Non-pigmented ciliary epithelial cell (primary cell): ENCODE results near the gene PRPF38B.
"Not testable (repeated sequence)": the region's sequence is repeated elsewhere in the genome, so short reads cannot be mapped to it uniquely, and the experiment has no call there.

Source experiments
- DNase-seq: peaks from one replicate; pipeline ENCODE4 v3.0.0-alpha.2; 2010; ENCODE audit warnings: low read depth

Gene PRPF38B, protein sequence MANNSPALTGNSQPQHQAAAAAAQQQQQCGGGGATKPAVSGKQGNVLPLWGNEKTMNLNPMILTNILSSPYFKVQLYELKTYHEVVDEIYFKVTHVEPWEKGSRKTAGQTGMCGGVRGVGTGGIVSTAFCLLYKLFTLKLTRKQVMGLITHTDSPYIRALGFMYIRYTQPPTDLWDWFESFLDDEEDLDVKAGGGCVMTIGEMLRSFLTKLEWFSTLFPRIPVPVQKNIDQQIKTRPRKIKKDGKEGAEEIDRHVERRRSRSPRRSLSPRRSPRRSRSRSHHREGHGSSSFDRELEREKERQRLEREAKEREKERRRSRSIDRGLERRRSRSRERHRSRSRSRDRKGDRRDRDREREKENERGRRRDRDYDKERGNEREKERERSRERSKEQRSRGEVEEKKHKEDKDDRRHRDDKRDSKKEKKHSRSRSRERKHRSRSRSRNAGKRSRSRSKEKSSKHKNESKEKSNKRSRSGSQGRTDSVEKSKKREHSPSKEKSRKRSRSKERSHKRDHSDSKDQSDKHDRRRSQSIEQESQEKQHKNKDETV

DNA sequence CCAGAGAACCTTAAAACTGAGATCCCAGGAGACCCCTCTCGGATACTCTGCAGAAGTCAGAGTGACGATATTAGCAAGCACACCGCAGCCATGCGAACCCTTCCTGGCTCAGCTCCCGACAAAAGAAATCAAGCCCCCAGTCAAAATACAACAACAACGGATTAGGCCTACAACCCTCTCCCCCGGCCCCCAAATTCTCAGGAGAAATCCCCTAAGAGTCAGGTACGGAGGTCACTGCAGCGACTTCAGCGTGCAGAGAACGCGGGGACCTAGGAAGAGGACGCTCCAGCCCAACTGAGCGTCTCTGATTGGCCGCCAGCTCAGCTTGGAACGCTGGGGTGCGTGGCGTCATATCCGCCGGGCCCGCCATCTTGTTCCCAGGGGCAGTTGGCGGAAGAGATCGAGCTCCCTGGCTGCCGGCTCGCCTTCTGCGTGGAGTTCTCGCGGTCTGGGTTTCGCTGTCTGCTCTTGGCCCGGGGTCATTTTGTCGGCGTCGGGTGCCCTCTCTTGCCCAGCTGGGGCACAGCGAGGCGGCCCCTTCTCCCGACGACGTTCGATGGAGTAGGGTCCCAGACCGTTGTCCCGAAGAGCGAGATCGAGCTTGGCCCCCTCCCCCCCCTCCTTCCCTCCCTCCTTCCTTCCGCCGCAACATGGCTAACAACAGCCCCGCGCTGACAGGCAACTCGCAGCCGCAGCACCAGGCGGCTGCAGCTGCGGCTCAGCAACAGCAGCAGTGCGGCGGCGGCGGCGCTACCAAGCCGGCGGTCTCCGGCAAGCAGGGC lies at the start of gene PRPF38B:
Gene PRPF38B (plus strand): TSS at position 369 of the 782 bp plus-strand sequence. CDS start 282 bp downstream, at position 651.
- DNase-seq: peak; percentile 48

DNA sequence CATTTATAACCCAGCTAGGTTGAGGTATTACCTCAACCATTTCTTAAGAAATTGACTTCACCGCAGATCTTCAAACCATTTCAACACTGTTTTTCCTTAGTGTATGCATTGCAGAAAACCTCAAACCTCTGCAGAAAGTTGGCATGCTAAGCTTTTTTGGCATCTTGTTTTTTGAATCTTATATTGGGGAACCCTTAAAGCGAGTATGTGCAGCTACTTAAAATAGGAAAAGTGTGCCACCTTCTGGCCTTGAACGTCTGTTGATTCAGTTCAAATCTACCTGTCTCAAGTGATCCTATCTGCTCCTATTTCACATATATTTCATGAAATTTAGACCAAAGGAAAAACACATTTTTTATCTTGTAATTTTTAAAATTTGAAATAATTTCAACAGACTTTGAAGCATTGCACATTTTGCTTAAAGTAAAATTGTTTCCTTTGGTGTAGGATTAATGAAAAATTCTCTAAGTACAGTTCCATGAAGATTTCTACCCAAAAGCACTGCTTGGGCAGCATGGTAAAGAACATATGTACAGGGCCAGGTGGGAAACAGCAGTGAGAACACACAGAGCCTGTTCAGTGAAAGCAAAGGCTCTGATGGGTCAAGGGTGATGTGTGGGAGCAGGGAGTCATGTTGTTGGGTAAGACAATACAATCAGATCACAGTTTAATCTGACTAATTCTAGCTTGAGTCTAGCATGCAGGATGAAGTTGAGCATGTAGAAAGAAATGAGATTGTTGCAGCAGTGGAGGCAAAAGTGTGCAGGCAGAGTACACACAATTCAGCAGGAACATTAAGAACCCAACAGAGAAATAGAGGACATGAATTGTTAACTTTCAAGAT lies 48.4 kb upstream of the PRPF38B start:
- peak; percentile 41 for DNase-seq

DNA sequence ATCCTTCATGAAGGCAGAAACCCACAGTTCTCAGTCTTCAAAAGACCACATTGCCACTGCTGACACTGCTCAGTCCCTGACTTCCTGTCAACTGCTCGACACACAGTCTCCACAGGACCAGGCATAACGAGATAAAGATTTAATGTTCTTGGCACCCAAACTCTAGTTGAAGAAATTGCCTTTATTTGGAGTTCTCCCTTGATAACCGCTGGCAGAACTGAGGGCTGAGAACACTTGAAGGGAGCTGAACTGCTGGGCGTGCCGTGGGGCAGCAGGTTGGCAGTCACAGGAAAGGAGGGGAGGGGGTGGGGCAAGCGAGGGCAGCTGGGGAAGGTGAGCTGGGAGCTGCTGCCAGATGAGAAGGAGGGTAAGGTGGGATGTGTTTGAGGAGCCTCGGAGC lies 47.1 kb upstream of the PRPF38B start:
- no peak for DNase-seq

DNA sequence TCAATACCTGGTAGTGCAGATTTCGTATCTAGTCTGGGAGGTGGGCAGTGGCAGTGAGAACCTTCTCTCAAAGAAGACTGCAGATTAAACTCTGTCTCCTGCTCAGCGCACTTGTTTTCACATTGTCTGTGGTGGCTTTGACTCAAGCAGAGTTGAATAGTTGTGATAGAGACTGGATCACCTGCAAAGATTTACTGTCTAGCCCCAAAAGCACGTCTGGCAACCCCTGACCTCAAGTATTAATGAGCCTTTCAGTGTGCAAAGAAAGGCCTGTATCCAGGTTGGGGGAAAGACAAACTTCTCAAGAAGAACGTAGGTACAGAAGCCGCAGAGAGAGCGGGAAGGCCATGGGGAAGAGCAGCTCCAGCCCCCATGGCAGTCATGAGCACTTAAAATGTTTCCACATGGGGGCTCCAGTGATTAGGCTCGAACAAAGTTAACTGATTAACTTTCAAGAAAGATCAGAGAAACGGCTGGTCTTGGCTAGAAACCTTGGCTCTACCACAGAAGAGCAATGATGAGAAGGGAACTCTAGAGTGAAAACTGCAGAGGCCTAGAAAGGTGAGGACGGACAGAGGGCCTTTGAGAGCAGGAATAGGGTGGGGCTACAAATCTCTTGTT lies 46.4 kb upstream of the PRPF38B start:
- DNase-seq: no peak

DNA sequence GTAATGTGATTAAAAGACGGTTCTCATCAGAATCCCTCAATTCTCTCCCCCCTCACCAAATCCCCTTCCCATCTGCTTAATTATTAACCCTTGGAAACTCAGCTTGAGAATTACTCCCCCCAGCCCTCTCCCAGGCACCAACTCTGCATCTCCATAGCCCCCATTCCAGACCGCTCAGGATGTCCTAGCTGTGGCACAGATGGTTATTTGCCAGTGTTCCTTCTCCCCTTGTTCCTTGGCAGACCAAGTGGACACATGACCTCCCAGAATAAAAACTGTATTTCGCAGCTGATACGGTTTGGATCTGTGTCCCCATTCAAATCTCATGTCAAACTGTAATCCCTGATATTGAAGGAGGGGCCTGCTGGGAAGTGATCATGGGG lies 45.9 kb upstream of the PRPF38B start:
- DNase-seq: no peak

DNA sequence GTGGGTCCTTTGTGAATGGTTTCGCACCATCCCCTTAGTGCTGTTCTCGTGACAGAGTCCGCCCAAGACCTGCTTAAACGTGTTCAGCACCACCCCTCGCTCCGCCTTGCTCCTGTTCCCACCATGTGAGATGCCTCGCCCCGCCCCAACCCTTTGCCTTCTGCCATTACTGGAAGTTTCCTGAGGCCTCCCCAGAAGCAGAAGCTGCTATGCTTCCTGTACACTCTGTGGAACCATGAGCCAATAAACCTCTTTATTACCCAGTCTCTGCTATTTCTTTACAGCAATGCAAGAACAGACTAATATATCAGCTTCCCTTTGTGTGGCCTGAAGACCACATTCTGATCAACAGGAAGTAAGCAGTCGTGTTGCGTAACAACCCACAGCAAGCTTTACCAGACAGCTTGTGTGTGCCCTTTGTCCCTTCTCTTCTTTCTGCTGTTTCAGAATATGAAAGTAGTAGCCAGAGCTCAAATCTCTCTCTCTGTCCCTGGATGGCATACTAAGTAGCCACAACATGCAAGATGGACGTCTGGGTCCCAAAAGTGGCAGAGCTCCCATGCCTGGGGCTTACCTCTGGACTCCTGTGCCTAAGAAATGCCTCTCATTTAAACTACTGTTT lies 45.4 kb upstream of the PRPF38B start:
- peak; percentile 44 for DNase-seq

DNA sequence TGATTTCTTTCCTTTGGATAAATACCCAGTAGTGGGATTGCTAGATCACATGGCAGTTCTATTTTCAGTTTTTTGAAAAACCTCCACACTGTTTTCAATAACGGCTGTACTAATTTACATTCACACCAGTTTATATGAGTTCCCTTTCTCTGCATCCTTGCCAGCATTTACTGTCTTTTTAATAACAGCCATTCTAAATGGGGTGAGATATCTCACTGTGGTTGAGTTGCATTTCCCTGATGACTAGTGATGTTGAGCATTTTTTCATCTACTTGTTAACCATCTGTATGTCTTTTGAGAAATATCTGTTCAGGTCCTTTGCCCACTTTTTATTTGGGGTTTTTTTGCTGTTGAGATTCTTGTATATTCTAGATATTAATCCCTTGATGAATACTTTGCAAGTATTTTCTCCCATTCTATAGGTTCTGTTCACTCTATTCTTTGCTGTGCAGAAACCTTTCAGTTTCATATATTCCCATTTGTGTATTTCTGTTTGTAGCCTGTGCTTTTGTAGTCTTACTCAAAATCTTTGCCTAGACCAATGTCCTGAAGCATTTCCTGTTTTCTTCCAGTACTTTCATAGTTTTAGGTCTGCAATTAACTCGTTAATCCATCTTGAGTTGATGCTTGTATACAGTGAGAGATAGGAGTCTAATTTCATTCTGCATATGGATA lies 38.5 kb upstream of the PRPF38B start:
- DNase-seq: no peak

DNA sequence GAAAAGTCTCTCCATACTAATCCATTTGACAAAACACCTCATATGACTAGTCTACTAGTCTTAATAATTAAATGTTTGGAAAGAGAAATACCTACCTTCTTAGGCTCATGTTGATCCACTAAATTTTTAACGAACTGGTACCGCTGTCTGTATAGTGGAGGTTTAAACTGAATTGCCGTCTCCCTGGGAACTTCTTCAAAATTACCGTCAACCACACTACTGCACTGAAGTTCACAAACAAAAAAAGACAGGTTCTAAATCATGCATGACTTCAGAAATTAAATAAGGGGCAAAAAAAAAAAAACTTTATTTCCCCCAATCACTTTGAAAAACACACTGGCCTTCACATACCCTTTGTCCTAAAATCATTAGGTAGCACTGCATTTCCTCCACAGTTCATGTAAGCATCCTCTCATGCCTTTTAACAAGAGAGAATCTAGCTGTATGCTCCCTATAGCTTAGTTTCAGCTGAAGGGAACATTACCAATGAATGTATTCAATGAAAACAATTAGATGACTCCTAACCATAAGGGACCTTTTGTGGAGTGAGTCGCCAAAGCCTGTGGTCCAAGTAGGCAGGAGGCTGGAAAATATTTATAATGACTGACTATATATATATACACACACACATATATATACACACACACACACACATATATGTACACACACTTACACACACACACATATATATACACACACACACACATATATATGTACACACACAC lies 34.6 kb upstream of the PRPF38B start:
- DNase-seq: no peak

DNA sequence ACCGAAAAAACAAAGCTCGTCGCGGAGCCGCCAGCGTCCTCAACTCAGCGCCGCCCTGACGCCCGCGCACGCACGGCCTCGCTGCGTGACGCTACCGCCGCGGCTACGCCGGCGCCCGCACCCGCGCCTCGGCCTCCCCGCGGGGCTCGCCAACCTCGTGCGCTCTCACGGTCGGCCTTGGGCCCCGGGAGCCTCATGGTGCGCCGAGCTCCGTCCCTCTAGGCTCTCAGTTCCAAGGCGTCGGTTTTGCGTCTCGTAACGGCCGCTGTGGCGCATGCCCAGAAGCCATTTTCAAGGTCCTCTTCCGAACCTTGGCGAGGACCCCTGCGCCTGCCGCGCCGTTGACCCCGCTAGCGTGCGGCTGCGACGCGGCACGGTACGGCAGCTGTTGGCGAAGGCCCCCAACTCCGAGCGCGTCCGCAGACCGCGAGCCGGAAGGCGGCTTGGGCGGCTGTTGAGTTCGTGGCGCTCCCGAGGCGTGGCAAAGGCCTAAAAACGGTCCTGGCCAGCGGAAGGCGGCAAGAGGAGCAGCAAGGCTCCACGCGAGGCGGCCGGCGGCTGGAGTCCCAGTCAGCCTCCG lies 31.0 kb upstream of the PRPF38B start, which contains the start of gene HENMT1:
Gene HENMT1 (minus strand): TSS at position 64 of the 580 bp plus-strand sequence. CDS start 1,209 bp downstream, outside the sequence.
- DNase-seq: no peak

DNA sequence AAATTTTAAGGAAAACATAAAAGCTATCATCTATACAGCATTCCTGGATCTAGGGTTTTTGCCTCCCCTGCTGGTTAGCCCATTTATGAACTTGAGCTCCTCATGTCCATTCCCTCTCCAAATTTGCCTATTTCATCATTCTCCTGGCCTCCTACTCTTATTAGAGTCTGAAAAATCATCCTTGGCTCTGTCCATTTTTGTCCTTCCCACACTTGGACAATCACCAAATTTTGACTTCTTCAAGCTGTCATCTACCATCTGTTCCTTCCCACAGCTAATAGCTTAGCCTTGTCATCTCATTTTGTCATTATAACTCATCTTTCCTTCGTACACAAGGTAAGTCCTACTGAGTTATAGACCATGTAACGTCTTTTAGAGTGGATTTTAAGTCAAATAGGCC lies 29.0 kb upstream of the PRPF38B start:
- no peak for DNase-seq

DNA sequence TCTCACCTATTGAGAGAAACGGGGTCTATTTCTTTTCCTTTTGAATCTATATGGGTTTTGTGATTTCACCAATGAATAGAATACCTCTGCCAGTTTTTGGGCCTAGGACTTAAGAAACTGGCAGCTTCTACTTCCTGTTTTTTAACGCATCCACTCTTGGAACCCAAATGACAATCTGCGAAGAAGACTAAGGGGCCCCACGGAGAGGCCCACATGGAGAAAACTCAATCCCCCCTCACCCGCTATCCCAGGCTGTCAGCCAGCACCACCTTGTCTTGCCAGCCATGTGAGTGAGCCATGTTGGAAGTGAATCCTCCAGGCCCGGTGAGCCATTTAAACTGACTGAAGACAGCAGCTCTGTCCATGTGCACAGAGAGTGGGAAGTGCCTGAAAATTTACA lies 27.6 kb upstream of the PRPF38B start:
- DNase-seq: no peak

DNA sequence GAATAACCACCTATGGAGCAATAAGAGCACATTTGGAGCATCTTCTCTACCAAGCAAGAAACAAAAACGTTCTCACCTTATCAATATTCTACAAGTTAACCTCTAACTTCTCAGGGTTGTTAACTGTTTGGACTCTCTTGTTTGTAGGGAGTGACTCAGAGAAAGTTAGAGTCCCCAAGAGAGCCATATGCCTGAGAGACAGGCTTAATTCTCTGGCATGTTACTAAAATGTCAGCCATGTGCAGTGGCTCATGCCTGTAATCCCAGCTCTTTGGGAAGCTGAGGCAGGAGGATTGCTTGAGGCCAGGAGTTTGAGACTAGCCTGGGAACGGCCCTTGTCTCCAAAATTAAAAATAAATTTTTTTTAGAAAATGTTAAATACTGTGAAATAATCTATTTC lies 27.0 kb upstream of the PRPF38B start:
- DNase-seq: no peak

DNA sequence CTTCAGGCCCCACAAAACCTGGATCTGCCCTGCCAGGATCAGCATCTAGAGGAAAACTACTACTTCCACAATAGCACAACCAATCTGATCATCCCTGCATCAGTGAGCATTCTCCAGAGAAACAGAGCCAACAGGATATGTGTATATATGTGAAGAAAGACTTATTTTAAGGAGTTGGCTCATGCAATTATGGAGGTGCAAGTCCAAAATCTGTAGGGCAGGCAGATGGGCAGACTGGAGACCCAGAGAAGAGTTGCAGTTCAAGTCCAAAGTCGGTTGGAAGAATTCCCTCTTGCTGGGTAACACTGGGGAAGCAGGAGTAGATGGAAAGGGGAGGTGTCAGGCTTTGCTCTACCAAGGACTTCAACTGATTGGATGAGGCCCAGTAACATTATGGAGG lies 26.3 kb upstream of the PRPF38B start:
- no peak for DNase-seq

DNA sequence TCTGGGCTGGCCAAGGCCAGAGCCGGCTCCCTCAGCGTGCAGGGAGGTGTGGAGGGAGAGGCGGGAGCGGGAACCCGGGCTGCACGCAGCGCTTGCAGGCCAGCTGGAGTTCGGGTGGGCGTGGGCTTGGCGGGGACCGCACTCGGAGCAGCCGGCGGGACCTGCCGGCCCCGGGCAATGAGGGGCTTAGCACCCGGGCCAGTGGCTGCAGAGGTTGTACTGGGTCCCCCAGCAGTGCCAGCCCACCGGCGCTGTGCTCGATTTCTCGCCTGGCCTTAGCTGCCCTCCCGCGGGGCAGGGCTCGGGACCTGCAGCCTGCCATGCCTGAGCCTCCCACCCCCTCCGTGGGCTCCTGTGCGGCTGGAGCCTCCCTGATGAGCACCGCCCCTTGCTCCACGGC lies 24.7 kb upstream of the PRPF38B start:
- not testable (repeated sequence) for DNase-seq

DNA sequence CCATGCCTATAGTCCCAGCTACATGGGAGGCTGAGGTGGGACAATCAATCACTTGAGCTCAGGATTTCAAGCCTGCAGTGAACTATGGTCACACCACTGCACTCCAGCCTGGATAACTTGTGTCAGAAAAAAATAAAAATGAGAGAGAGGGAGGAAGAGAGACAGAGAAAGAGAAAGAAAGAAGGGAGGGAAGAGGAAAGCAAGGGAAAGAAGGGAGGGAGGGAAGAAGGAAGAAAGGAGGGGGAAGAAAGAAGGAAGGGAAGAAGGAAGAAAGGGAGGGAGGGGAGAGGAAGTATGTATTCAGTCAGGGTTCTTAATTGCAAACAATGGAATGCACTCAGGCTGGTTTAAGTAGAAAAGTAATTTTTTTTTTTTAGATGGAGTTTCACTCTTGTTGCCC lies 23.3 kb upstream of the PRPF38B start:
- no peak for DNase-seq

DNA sequence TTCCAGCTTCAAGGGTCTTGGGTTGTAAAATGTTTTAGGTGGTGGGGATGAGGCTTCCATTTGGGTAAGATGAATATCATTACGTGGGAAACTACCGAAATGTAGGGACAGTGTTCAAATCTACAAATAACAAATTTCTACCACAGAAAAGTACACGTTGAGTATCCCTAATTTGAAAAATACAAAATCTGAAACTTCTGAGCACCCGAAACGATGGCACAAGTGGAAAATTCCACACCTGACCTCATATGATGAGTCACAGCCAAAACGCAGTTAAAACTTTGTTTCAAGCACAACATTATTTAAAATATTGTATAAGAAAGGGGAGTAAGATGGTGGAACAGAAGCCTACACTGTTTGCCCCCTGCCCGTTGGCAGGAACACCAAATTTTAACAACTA lies 22.4 kb upstream of the PRPF38B start:
- DNase-seq: no peak

DNA sequence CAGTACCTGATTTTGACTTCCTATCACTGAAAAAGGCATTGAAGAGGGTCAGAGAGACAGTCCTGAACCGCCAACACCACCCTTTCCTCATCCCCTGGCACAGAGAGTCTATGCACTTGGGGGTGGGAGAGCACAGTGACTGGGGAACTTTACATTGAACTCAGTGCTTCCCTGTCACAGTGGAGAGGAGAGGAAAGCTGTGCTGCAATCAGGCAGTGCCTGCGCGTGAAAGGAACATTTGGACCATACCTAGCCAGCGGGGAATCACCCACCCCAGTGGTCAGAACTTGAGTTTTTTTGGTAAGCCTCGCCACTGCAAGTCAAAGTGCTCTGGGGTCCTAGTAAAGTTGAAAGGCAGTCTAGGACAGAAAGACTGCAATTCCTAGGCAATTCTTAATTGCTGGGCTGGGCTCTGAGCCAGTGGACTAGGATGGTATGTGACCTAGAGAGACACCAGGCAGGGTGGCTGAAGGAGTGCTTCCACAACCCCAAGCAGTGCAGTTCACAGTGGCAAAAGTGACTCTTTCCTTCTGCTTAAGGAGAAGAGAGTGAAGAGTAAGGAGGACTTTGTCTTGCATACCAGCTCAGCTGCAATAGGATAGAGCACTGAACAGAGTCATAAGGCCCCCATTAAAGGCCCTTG lies 21.9 kb upstream of the PRPF38B start:
- DNase-seq: no peak

DNA sequence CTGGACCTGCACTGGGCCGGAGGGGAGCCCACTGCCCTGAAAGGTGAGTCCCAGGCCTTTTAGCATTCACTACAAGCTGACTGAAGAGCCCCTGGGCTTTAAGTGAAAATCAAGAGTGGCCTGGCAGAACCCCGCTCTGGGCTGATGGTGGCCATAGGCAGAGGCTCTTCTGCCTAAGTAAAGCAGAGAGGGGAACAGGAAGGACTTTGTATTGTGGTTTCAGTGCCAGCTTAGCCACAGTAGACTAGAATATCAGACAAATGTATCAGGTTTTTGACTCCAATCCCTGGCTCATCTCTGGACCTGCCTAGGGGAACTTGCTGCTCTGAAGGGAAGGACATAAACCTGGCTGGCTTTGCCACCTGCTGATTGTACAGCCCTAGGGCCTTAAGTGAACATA lies 21.0 kb upstream of the PRPF38B start:
- no peak for DNase-seq

DNA sequence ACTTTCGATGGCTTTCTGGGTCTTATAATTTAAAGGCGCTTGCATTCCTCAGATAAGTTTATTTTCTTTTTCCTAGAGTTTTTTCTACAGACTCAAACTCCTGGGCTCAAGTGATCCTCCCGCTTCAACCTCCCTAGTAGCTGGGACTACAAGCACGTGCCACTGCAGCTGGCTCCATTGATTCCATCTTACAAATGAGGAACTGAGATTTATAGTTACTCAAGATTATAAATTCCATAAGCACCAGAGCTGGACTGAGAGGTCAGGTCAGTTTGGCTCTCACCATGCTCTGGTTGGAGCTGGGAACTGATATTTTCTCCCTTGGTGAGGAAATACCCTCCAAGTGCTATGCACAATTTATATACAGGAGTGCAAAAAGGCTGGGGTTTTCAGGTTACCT lies 13.4 kb upstream of the PRPF38B start:
- DNase-seq: no peak
